Liver (tissue), 9 donors: ENCODE data around the gene MRPS7. TPM values are rescaled to one million over a fixed set of nuclear protein-coding genes. Genes with fewer than 3 reads are reported as not detected.

Experiments
- DNase-seq: peaks from one replicate; pipeline ENCODE4 v3.0.0-alpha.2; 2017; ENCODE audit warnings: low spot score
- H3K27ac ChIP-seq, 2 donors: one replicate each; pipeline ENCODE4 v1.7.0; 2013; ENCODE audit warnings: inconsistent platforms in 2 of 2, low read length in 2 of 2, control low read depth in 1 of 2, low read depth in 1 of 2, mild to moderate bottlenecking in 1 of 2
- H3K27me3 ChIP-seq, 4 donors: one replicate each; pipeline versions ENCODE4 v1.6.1 to v1.7.0; 2013; ENCODE audit warnings: low read length in 3 of 4, inconsistent platforms in 1 of 4, mild to moderate bottlenecking in 1 of 4, moderate library complexity in 1 of 4; ENCODE audit not compliant: control insufficient read depth in 4 of 4, insufficient read depth in 4 of 4
- H3K36me3 ChIP-seq, 4 donors: one replicate each; pipeline versions ENCODE4 v1.6.1 to v1.7.0; 2013; ENCODE audit warnings: low read length in 3 of 4, mild to moderate bottlenecking in 3 of 4, low read depth in 1 of 4, moderate library complexity in 1 of 4; ENCODE audit not compliant: control insufficient read depth in 4 of 4, insufficient read depth in 3 of 4
- H3K4me1 ChIP-seq, 4 donors: one replicate each; pipeline versions ENCODE4 v1.6.1 to v1.7.0; 2013; ENCODE audit warnings: low read length in 3 of 4, mild to moderate bottlenecking in 3 of 4, moderate library complexity in 1 of 4; ENCODE audit not compliant: control insufficient read depth in 4 of 4, insufficient read depth in 4 of 4
- H3K4me3 ChIP-seq, 3 donors: one replicate each; pipeline versions ENCODE4 v1.6.1 to v1.7.0; 2013; ENCODE audit warnings: low read length in 3 of 3, control low read depth in 1 of 3, low read depth in 1 of 3, mild to moderate bottlenecking in 1 of 3
- H3K9ac ChIP-seq, 2 donors: one replicate each; pipeline ENCODE4 v1.7.0; 2013; ENCODE audit warnings: low read length in 2 of 2, mild to moderate bottlenecking in 2 of 2, moderate library complexity in 2 of 2, control low read depth in 1 of 2, low read depth in 1 of 2
- H3K9me3 ChIP-seq, 4 donors: one replicate each; pipeline versions ENCODE4 v1.6.1 to v1.7.0; 2013; ENCODE audit warnings: low read length in 3 of 4; ENCODE audit not compliant: control insufficient read depth in 4 of 4
- ATF3 ChIP-seq: IDR thresholded peaks from 2 replicates; pipeline ENCODE4 v1.6.1; 2016; ENCODE audit warnings: antibody characterized with exemption
- CTCF ChIP-seq: fragments of 150-350 bp; IDR thresholded peaks from 2 replicates; pipeline ENCODE4 v1.5.1; 2017; ENCODE audit warnings: improper control_type of control experiment, low read depth, low read length; ENCODE audit not compliant: missing input control
- EGR1 ChIP-seq, 2 donors: IDR thresholded peaks; 2 replicates each; pipeline ENCODE4 v1.6.1; 2016 to 2018; ENCODE audit warnings: antibody characterized with exemption in 2 of 2, low read depth in 2 of 2
- FOXA1 ChIP-seq: IDR thresholded peaks from 2 replicates; pipeline ENCODE4 v1.6.1; 2016; ENCODE audit warnings: antibody characterized with exemption
- FOXA2 ChIP-seq: IDR thresholded peaks from 2 replicates; pipeline ENCODE4 v1.6.1; 2016; ENCODE audit warnings: antibody characterized with exemption
- GABPA ChIP-seq, 2 donors: IDR thresholded peaks in 1 of 2; conservative IDR thresholded peaks in 1 of 2; 2 replicates each; pipeline ENCODE4 v1.6.1; 2016; ENCODE audit warnings: antibody characterized with exemption in 2 of 2, mild to moderate bottlenecking in 1 of 2, moderate library complexity in 1 of 2
- HNF4A ChIP-seq, 2 donors: conservative IDR thresholded peaks; 2 replicates each; pipeline ENCODE4 v1.6.1; 2016; ENCODE audit warnings: antibody characterized with exemption in 2 of 2, mild to moderate bottlenecking in 2 of 2
- HNF4G ChIP-seq: IDR thresholded peaks from 2 replicates; pipeline ENCODE4 v1.6.1; 2016; ENCODE audit warnings: antibody characterized with exemption
- JUND ChIP-seq, 2 donors: IDR thresholded peaks; 2 replicates each; pipeline ENCODE4 v1.6.1; 2016; ENCODE audit warnings: antibody characterized with exemption in 2 of 2
- MAX ChIP-seq: IDR thresholded peaks from 2 replicates; pipeline ENCODE4 v1.6.1; 2016; ENCODE audit warnings: antibody characterized with exemption
- NR2F2 ChIP-seq: IDR thresholded peaks from 2 replicates; pipeline ENCODE4 v1.6.1; 2016; ENCODE audit warnings: antibody characterized with exemption
- RAD21 ChIP-seq, 2 donors: IDR thresholded peaks; 2 replicates each; pipeline ENCODE4 v1.6.1; 2016; ENCODE audit warnings: antibody characterized with exemption in 2 of 2, mild to moderate bottlenecking in 2 of 2
- REST ChIP-seq: IDR thresholded peaks from 2 replicates; pipeline ENCODE4 v1.6.1; 2016; ENCODE audit warnings: antibody characterized with exemption, mild to moderate bottlenecking
- RXRA ChIP-seq, 2 donors: IDR thresholded peaks; 2 replicates each; pipeline ENCODE4 v1.6.1; 2017 to 2018; ENCODE audit warnings: antibody characterized with exemption in 2 of 2, mild to moderate bottlenecking in 1 of 2
- SP1 ChIP-seq: IDR thresholded peaks from 2 replicates; pipeline ENCODE4 v1.6.1; 2018; ENCODE audit warnings: antibody characterized with exemption, mild to moderate bottlenecking
- TAF1 ChIP-seq: conservative IDR thresholded peaks from 2 replicates; pipeline ENCODE4 v1.6.1; 2016; ENCODE audit warnings: antibody characterized with exemption, mild to moderate bottlenecking
- ZBTB33 ChIP-seq: IDR thresholded peaks from 2 replicates; pipeline ENCODE4 v1.6.1; 2016; ENCODE audit warnings: antibody characterized with exemption
- WGBS: extraction: QIAGEN DNeasy Blood & Tissue Kit; methylation state at CpG from one replicate; pipeline ENCODE4 v1.1.7; 2013; 5-methylcytosine and 5-hydroxymethylcytosine counted together
- polyA plus RNA-seq, 2 donors: library from polyadenylated mRNA; stranded (reverse) in 1 of 2; unstranded in 1 of 2; fragments of 200-250 nt in 1 of 2; fragments of >200 nt in 1 of 2; fragmentation: Nextera tagmentation in 1 of 2; extraction: Ambion mirVana in 1 of 2; gene quantifications; one replicate each; pipeline versions ENCODE4 v1.2.1 to v1.2.3, GENCODE V29; 2013 to 2015
- total RNA-seq, 2 donors: library from RNA; depleted of rRNA; stranded (reverse); fragments of >200 nt; gene quantifications; one replicate each; pipeline ENCODE4 v1.2.3, GENCODE V29; 2014
- donor health status: healthy.
- donor health status: healthy.
- donor health status: healthy.
- donor health status: healthy.
- donor health status: healthy.

The MRPS7 gene
- total and polyA plus RNA-seq, 4 donors = 24.1 to 58.9 (median 39.4) TPM

- 85% methylated on average over 9 of the region's 9 CpGs for WGBS
- Histone ChIP-seq H3K27me3 (no peaks in the 10 kb centered on the region), H3K27ac (no peak overlapping the region), H3K4me3 (no peak overlapping the region), H3K4me1 (no peaks in the 10 kb centered on the region), H3K36me3 (no peaks in the 10 kb centered on the region), H3K9ac (no peak overlapping the region), H3K9me3 (no peaks in the 10 kb centered on the region)
- no peak for DNase-seq
- no peak for TF ChIP-seq ZBTB33
- no peak for TF ChIP-seq EGR1 (IDR thresholded peaks at IDR 0.05; ENCODE audit: low read depth in 2 of 2)
- TF ChIP-seq HNF4A (conservative IDR thresholded peaks at IDR 0.05) = no peak
- TF ChIP-seq RXRA (IDR thresholded peaks at IDR 0.05) = no peak
- no peak for TF ChIP-seq TAF1
- no peak for TF ChIP-seq HNF4G
- no peak for TF ChIP-seq REST
- TF ChIP-seq SP1 = no peak
- TF ChIP-seq RAD21 (IDR thresholded peaks at IDR 0.05) = no peak
- TF ChIP-seq FOXA2 = no peak
- no peak for TF ChIP-seq FOXA1
- TF ChIP-seq JUND (IDR thresholded peaks at IDR 0.05) = no peak
These were observed 39.4 kb downstream of the MRPS7 start for GRCh38 chr17:75301049-75301448.

- DNase-seq = no peak
- Histone ChIP-seq H3K27me3 (no peaks in the 10 kb centered on the region), H3K9ac (no peak overlapping the region), H3K27ac (no peak overlapping the region), H3K4me1 (no peaks in the 10 kb centered on the region), H3K36me3 (no peaks in the 10 kb centered on the region), H3K4me3 (no peak overlapping the region), H3K9me3 (no peaks in the 10 kb centered on the region)
- TF ChIP-seq GABPA (IDR thresholded peaks at IDR 0.05 in 1 of 2, conservative IDR thresholded peaks at IDR 0.05 in 1 of 2) (no peak), MAX (no peak), CTCF (no peak), JUND (IDR thresholded peaks at IDR 0.05) (no peak), ZBTB33 (no peak), ATF3 (no peak), HNF4A (conservative IDR thresholded peaks at IDR 0.05) (no peak), NR2F2 (no peak), FOXA1 (no peak), SP1 (no peak)
- WGBS = 86% methylated on average over 17 of the region's 17 CpGs
These were observed 40.0 kb downstream of the MRPS7 start for GRCh38 chr17:75301502-75302206.
